Adrenal gland (tissue), 5 donors: ENCODE results near the gene ASB1.

ENCODE experiments used
- CTCF ChIP-seq, 6 experiments: fragments of 450-650 bp in 4 of 6; fragments of 200-600 bp in 2 of 6; sonication (generic) in 1 of 6; IDR thresholded peaks; 1 replicate in 5 of 6; 2 replicates in 1 of 6; pipeline versions ENCODE4 v1.5.1 to v1.8.0; 2016 to 2021; ENCODE audit warnings: antibody characterized with exemption in 6 of 6, mild to moderate bottlenecking in 2 of 6, moderate library complexity in 1 of 6
- POLR2A ChIP-seq, 2 donors: fragments of 450-650 bp; IDR thresholded peaks; one replicate each; pipeline ENCODE4 v1.6.1; 2017; ENCODE audit warnings: antibody characterized with exemption in 2 of 2, mild to moderate bottlenecking in 2 of 2, moderate library complexity in 1 of 2
- donor health status: DM: no; HTN: no; CAD: no.

GRCh38 chr2:238501311-238501710, 74.6 kb downstream of the ASB1 start:
- TF ChIP-seq CTCF (IDR thresholded peaks at IDR 0.05) (no peak), POLR2A (IDR thresholded peaks at IDR 0.05) (no peak)
